Common myeloid progenitor, CD34-positive (primary cell): Measurements from ENCODE around the gene GNG5.
"Not testable (repeated sequence)": the region's sequence is repeated elsewhere in the genome, so short reads cannot be mapped to it uniquely, and the experiment has no call there.

ENCODE experiments used
- CTCF ChIA-PET: fragments of 350-600 bp; sonication (Branson Sonifier 250); formaldehyde crosslinking; loops from one replicate; lab custom pipeline; 2021; ENCODE audit warnings: antibody characterized with exemption; lab: Charles Lee
- POLR2A ChIA-PET: fragments of 350-600 bp; sonication (Branson Sonifier 250); formaldehyde crosslinking; loops from one replicate; lab custom pipeline; 2021; ENCODE audit warnings: antibody characterized with exemption; lab: Charles Lee
- DNase-seq, 3 donors: peaks; one replicate each; pipeline versions ENCODE4 v3.0.0 to v3.0.0-alpha.2; 2013
- H3K27ac ChIP-seq, 2 experiments: 1 replicate in 1 of 2; 2 replicates in 1 of 2; pipeline ENCODE4 v1.7.0; 2013; ENCODE audit warnings: inconsistent platforms in 2 of 2, low read length in 2 of 2, mild to moderate bottlenecking in 2 of 2, low read depth in 1 of 2, moderate library complexity in 1 of 2; ENCODE audit not compliant: severe bottlenecking in 2 of 2, insufficient read depth in 1 of 2, poor library complexity in 1 of 2
- H3K27me3 ChIP-seq, 5 experiments: replicated peaks in 2 of 5; 1 replicate in 3 of 5; 2 replicates in 2 of 5; pipeline versions ENCODE4 v1.6.1 to v1.7.0; 2013; ENCODE audit warnings: low read length in 4 of 5, mild to moderate bottlenecking in 2 of 5, moderate library complexity in 2 of 5, inconsistent platforms in 1 of 5; ENCODE audit not compliant: insufficient read depth in 5 of 5, control insufficient read depth in 4 of 5
- H3K36me3 ChIP-seq, 4 experiments: 1 replicate in 2 of 4; 2 replicates in 2 of 4; pipeline versions ENCODE4 v1.6.1 to v1.7.0; 2013; ENCODE audit warnings: low read length in 3 of 4, control low read depth in 1 of 4, mild to moderate bottlenecking in 1 of 4; ENCODE audit not compliant: control insufficient read depth in 4 of 4, insufficient read depth in 4 of 4
- H3K4me1 ChIP-seq, 4 experiments: 1 replicate in 3 of 4; 2 replicates in 1 of 4; pipeline versions ENCODE4 v1.6.1 to v1.7.1; 2013; ENCODE audit warnings: low read length in 3 of 4, mild to moderate bottlenecking in 3 of 4, control low read depth in 1 of 4, inconsistent platforms in 1 of 4, moderate library complexity in 1 of 4; ENCODE audit not compliant: control insufficient read depth in 4 of 4, insufficient read depth in 4 of 4; ENCODE audit errors: control extremely low read depth in 1 of 4
- H3K4me3 ChIP-seq, 7 experiments: 1 replicate in 4 of 7; 2 replicates in 3 of 7; pipeline versions ENCODE4 v1.5.1 to v1.7.0; 2013; ENCODE audit warnings: mild to moderate bottlenecking in 7 of 7, low read length in 6 of 7, moderate library complexity in 6 of 7, inconsistent platforms in 2 of 7, low read depth in 2 of 7, control low read depth in 1 of 7; ENCODE audit not compliant: insufficient read depth in 4 of 7, control insufficient read depth in 1 of 7; ENCODE audit errors: extremely low read depth in 1 of 7
- H3K9me3 ChIP-seq, 5 experiments: 1 replicate in 4 of 5; 2 replicates in 1 of 5; pipeline versions ENCODE4 v1.6.1 to v1.7.1; 2013; ENCODE audit warnings: low read length in 4 of 5, mild to moderate bottlenecking in 2 of 5, inconsistent platforms in 1 of 5, low read depth in 1 of 5, moderate library complexity in 1 of 5; ENCODE audit not compliant: control insufficient read depth in 4 of 5, insufficient read depth in 2 of 5; ENCODE audit errors: control extremely low read depth in 1 of 5
- WGBS: methylation state at CpG from one replicate; pipeline ENCODE4 v1.1.5; 2013; ENCODE audit not compliant: insufficient coverage; 5-methylcytosine and 5-hydroxymethylcytosine counted together

GNG5 gene

DNA sequence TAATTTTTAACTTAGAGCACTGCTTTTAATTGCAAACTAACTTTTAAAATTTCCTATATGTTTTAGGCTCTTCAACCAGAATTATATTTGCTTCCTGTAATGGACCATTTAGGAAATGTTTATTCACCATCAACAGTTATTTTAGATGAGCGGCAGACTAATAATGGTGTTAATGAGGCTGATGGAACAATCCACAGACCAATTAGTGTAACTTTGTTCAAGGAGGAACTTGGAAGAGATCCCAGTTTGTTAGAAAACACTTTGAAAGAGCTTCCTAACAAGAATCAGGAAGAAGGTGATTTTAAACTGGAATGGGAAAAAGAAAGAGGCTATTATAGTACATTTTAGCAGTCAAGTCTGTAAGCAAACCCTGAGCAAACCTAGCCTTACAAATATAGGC is 19.4 kb upstream of the GNG5 start:
- Histone ChIP-seq H3K27me3 (no peaks in the 10 kb centered on the region), H3K4me3 (no peak overlapping the region), H3K4me1 (no peaks in the 10 kb centered on the region), H3K9me3 (peaks cover 0 to 9% (median 0%) of the 10 kb centered on the region in 5 experiments), H3K27ac (no peak overlapping the region), H3K36me3 (peaks cover 0 to 2% (median under 1%) of the 10 kb centered on the region in 4 experiments)
- POLR2A ChIA-PET: no interaction called here
- no peak for DNase-seq
- CTCF ChIA-PET: no interaction called here
- 100% methylated on average over 1 of the region's 1 CpG for WGBS

DNA sequence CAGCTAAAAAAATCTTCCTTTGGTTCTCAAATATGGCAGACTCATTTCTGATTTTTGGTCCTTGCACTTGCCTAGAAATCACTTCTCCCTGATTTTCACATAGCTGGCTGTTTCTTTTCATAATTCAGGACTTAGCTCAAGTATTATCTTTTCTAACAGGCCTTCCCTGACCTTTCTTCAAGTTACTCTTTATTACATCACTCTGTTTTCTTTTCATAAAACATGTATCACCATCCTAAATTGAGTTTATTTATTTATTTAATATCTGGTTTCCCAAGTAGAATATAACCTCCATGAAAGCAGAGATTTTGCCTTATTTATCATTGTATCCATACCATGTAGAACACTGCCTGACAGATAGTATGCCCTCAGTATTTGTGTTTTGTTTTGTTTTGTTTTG is 18.2 kb upstream of the GNG5 start:
- Histone ChIP-seq H3K9me3 (peaks cover 0 to 9% (median 0%) of the 10 kb centered on the region in 5 experiments), H3K4me3 (no peak overlapping the region), H3K36me3 (peaks cover 0 to 2% (median under 1%) of the 10 kb centered on the region in 4 experiments), H3K27ac (no peak overlapping the region), H3K27me3 (no peaks in the 10 kb centered on the region), H3K4me1 (no peaks in the 10 kb centered on the region)
- ChIA-PET POLR2A (no interaction called here), CTCF (no interaction called here)
- no peak for DNase-seq

DNA sequence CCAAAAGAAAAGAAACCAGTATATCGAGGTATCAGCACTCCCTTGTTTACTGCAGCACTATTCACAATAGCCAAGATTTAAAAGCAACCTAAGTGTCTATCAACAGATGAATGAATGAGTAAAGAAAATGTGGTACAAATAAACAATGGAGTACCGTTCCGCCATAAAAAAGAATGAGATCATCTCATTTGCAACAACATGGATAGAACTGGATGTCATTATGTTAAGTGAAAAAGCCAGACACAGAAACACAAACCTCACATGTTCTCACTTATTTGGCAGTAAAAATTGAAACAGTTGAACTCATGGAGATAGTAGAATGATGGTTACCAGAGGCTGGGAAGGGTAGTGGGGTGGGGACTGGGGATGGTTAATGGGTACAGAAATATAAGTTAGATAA is 4.3 kb upstream of the GNG5 start:
- no peak overlapping the region for H3K27ac ChIP-seq
- H3K27me3 ChIP-seq: no peaks in the 10 kb centered on the region
- POLR2A ChIA-PET: no interaction called here
- peaks cover 4 to 13% (median 8%) of the 10 kb centered on the region in 4 experiments for H3K4me1 ChIP-seq
- CTCF ChIA-PET: interaction anchor here (0.9 kb wide), 1 partner anchor 366 kb away, joined by 4 read pairs; the partner anchor contains the start of gene PRKACB
- DNase-seq: no peak
- no peaks in the 10 kb centered on the region for H3K36me3 ChIP-seq
- no CpG with 5 or more reads among the region's 3 CpGs for WGBS
- H3K4me3 ChIP-seq: no peak overlapping the region
- H3K9me3 ChIP-seq: peaks cover 0 to 12% (median 3%) of the 10 kb centered on the region in 5 experiments

DNA sequence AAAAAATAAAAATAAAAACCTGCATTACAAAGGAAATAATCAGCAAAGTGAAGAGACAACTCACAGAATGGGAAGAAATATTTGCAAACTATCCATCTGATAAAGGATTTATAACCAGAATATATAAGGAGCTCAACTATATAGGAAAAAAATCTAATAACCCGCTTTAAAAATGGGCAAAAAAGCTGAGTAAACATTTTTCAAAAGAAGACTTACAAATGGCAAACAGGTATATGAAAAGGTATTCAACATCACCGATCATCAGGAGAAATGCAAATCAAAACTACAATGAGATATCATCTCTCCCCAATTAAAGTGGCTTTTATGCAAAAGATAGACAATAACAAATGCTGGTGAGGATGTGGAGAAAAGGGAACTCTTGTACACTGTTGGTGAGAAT is 3.8 kb upstream of the GNG5 start:
- no peak overlapping the region for H3K4me3 ChIP-seq
- H3K4me1 ChIP-seq: peaks cover 4 to 13% (median 8%) of the 10 kb centered on the region in 4 experiments
- H3K27ac ChIP-seq: no peak overlapping the region
- WGBS: no CpG with 5 or more reads among the region's 2 CpGs
- peaks cover 0 to 12% (median 3%) of the 10 kb centered on the region in 5 experiments for H3K9me3 ChIP-seq
- CTCF ChIA-PET: interaction anchor here (0.9 kb wide), 1 partner anchor 366 kb away, joined by 4 read pairs; the partner anchor contains the start of gene PRKACB
- no peaks in the 10 kb centered on the region for H3K27me3 ChIP-seq
- H3K36me3 ChIP-seq: no peaks in the 10 kb centered on the region
- POLR2A ChIA-PET: no interaction called here
- no peak for DNase-seq

DNA sequence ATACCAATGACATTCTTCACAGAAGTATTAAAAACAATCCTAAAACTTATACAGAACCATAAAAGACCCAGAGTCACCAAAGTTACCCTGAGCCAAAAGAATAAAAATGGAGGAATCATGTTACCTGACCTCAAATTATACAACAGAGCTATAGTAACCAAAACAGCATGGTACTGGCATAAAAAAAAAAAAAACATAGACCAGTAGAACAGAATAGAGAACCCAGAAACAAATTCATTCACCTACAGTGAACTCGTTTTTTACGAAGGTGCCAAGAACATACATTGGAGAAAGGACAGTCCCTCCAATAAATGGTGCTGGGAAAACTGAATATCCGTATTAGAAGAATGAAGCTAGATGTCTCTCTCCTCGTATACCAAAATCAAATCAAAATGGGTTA is 2.6 kb upstream of the GNG5 start:
- DNase-seq: no peak
- ChIA-PET POLR2A (no interaction called here), CTCF (interaction anchor here (1.3 kb wide), 1 partner anchor 33 kb away, joined by 5 read pairs; no protein-coding TSS in a partner anchor)
- WGBS: 100% methylated on average over 2 of the region's 4 CpGs
- Histone ChIP-seq H3K4me3 (no peak overlapping the region), H3K27me3 (no peaks in the 10 kb centered on the region), H3K27ac (no peak overlapping the region), H3K4me1 (peaks cover 8 to 23% (median 15%) of the 10 kb centered on the region in 4 experiments), H3K9me3 (peaks cover 0 to 12% (median 3%) of the 10 kb centered on the region in 5 experiments), H3K36me3 (no peaks in the 10 kb centered on the region)

DNA sequence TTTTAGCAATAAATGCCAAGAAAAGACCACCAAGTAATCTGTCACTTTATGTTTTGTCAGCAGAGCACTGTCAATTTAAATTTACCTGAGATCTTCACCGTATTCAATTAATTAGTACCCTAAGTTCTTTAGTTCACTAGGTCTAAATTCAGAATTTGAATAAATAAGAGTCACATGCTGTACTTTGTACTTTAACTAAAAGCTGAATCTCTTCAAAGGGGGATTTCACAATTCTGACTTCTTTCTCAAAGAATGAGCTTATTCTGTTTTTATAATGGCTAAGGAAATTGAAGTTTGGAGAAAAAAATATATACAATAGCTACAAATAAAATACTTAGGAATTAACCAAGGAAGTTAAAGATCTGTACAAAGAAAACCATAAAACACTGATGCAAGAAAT is 2.1 kb upstream of the GNG5 start:
- Histone ChIP-seq H3K27ac (no peak overlapping the region), H3K27me3 (no peaks in the 10 kb centered on the region), H3K9me3 (peaks cover 0 to 12% (median 3%) of the 10 kb centered on the region in 5 experiments), H3K36me3 (peaks cover 0 to 2% (median 0%) of the 10 kb centered on the region in 4 experiments), H3K4me1 (peaks cover 8 to 29% (median 20%) of the 10 kb centered on the region in 4 experiments), H3K4me3 (no peak overlapping the region)
- no peak for DNase-seq
- ChIA-PET CTCF (interaction anchor here (1.3 kb wide), 1 partner anchor 34 kb away, joined by 5 read pairs; no protein-coding TSS in a partner anchor), POLR2A (no interaction called here)
- WGBS: no CpG with 5 or more reads among the region's 1 CpG

DNA sequence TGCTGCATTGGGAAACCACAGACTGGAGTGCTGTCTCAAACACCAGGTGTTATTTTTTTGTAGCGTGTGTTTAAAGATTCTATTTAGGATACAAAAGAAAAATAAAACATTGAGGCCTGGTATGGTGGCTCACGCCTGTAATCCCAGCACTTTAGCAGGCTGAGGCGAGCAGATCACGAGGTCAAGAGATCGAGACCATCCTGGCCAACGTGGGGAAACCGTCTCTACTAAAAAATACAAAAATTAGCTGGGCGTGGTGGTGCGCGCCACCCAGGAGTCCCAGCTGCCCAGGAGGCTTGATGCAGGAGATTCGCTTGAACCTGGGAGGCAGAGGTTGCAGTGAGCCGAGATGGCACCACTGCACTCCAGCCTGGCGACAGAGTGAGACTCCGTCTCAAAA is 1.5 kb upstream of the GNG5 start:
- peak overlapping the region in 2 of 7 experiments; percentile 35 to 93 for H3K4me3 ChIP-seq
- POLR2A ChIA-PET, H3K27me3 ChIP-seq, H3K36me3 ChIP-seq, CTCF ChIA-PET: not testable (repeated sequence)
- 96% methylated on average over 11 of the region's 14 CpGs for WGBS
- peak in 2 of 3 donors; percentile 21 to 40 for DNase-seq
- peaks cover 0 to 12% (median 3%) of the 10 kb centered on the region in 5 experiments for H3K9me3 ChIP-seq
- H3K4me1 ChIP-seq: peaks cover 8 to 33% (median 22%) of the 10 kb centered on the region in 4 experiments
- peak overlapping the region in 1 of 2 experiments; percentile 93 for H3K27ac ChIP-seq
